CD14-positive monocyte (primary cell): ENCODE results near the gene STOX2. TPM values are rescaled to one million over a fixed set of nuclear protein-coding genes. Genes with fewer than 3 reads are reported as not detected.

Experiments used
- DNase-seq, 3 donors: peaks; one replicate each; pipeline ENCODE4 v3.0.0-alpha.2; 2011 to 2022
- H2AFZ ChIP-seq: 2 replicates; pipeline ENCODE4 v1.6.0; 2012; ENCODE audit warnings: mild to moderate bottlenecking, low read depth, low read length, inconsistent platforms; ENCODE audit not compliant: insufficient read depth, poor library complexity, severe bottlenecking
- H3K27ac ChIP-seq, 2 donors: 1 replicate in 1 of 2; 2 replicates in 1 of 2; pipeline ENCODE4 v1.5.1; 2012 to 2013; ENCODE audit warnings: low read length in 2 of 2, control low read depth in 1 of 2, inconsistent platforms in 1 of 2, low read depth in 1 of 2, mild to moderate bottlenecking in 1 of 2
- H3K27me3 ChIP-seq, 2 donors: one replicate each; pipeline versions ENCODE4 v1.6.0 to v1.6.1; 2011 to 2013; ENCODE audit warnings: low read length in 2 of 2; ENCODE audit not compliant: control insufficient read depth in 2 of 2, insufficient read depth in 2 of 2
- H3K36me3 ChIP-seq, 2 donors: replicated peaks in 1 of 2; 1 replicate in 1 of 2; 2 replicates in 1 of 2; pipeline versions ENCODE4 v1.5.1 to v1.6.1; 2012 to 2013; ENCODE audit warnings: low read length in 2 of 2, control low read depth in 1 of 2, inconsistent platforms in 1 of 2, mild to moderate bottlenecking in 1 of 2; ENCODE audit not compliant: insufficient read depth in 2 of 2, control insufficient read depth in 1 of 2
- H3K4me1 ChIP-seq, 2 donors: 1 replicate in 1 of 2; 2 replicates in 1 of 2; pipeline versions ENCODE4 v1.5.1 to v1.6.1; 2012 to 2013; ENCODE audit warnings: low read length in 2 of 2, control low read depth in 1 of 2, inconsistent platforms in 1 of 2, mild to moderate bottlenecking in 1 of 2, moderate library complexity in 1 of 2; ENCODE audit not compliant: insufficient read depth in 2 of 2, control insufficient read depth in 1 of 2
- H3K4me2 ChIP-seq: replicated peaks from 2 replicates; pipeline ENCODE3; 2012; ENCODE audit warnings: low read length, moderate library complexity, mild to moderate bottlenecking; ENCODE audit not compliant: poor library complexity, severe bottlenecking; ENCODE audit errors: extremely low read depth
- H3K4me3 ChIP-seq, 3 experiments: fragments of 200-600 bp in 1 of 3; sonication (generic) in 1 of 3; replicated peaks in 1 of 3; 1 replicate in 2 of 3; 2 replicates in 1 of 3; pipeline ENCODE4 v1.5.1; 2011 to 2013; ENCODE audit warnings: low read length in 3 of 3, mild to moderate bottlenecking in 3 of 3, control low read depth in 2 of 3, low read depth in 2 of 3, inconsistent platforms in 1 of 3, moderate library complexity in 1 of 3
- H3K79me2 ChIP-seq: 2 replicates; pipeline ENCODE4 v1.6.0; 2012; ENCODE audit warnings: mild to moderate bottlenecking, control low read depth, inconsistent platforms, low read length, moderate library complexity; ENCODE audit not compliant: insufficient read depth
- H3K9ac ChIP-seq: 2 replicates; pipeline ENCODE4 v1.6.0; 2017; ENCODE audit warnings: low read length, mild to moderate bottlenecking; ENCODE audit not compliant: insufficient read depth, poor library complexity, severe bottlenecking
- H3K9me3 ChIP-seq, 2 donors: replicated peaks in 1 of 2; 1 replicate in 1 of 2; 2 replicates in 1 of 2; pipeline versions ENCODE4 v1.5.1 to v1.6.1; 2012 to 2013; ENCODE audit warnings: low read length in 2 of 2, control low read depth in 1 of 2; ENCODE audit not compliant: control insufficient read depth in 1 of 2, insufficient read depth in 1 of 2
- H4K20me1 ChIP-seq: 2 replicates; pipeline ENCODE4 v1.6.0; 2012; ENCODE audit warnings: mild to moderate bottlenecking, low read length, control low read depth, moderate library complexity; ENCODE audit not compliant: insufficient read depth
- H3K27ac Mint-ChIP-seq, 7 donors: one replicate each; pipeline ENCODE4 v1.8.0; 2020; ENCODE audit warnings: mild to moderate bottlenecking in 7 of 7, mixed read lengths in 7 of 7, moderate library complexity in 6 of 7, inconsistent platforms in 2 of 7
- H3K27me3 Mint-ChIP-seq, 3 donors: one replicate each; pipeline ENCODE4 v1.8.0; 2021 to 2022; ENCODE audit warnings: low read depth in 3 of 3, mild to moderate bottlenecking in 3 of 3, mixed read lengths in 3 of 3, moderate library complexity in 3 of 3, inconsistent platforms in 1 of 3
- H3K36me3 Mint-ChIP-seq, 2 donors: one replicate each; pipeline ENCODE4 v1.8.0; 2020; ENCODE audit warnings: mixed read lengths in 2 of 2, inconsistent platforms in 1 of 2, mild to moderate bottlenecking in 1 of 2
- H3K4me1 Mint-ChIP-seq: one replicate; pipeline ENCODE4 v1.8.0; 2020; ENCODE audit warnings: mild to moderate bottlenecking, mixed read lengths
- H3K4me3 Mint-ChIP-seq, 2 donors: one replicate each; pipeline ENCODE4 v1.8.0; 2020; ENCODE audit warnings: mild to moderate bottlenecking in 2 of 2, mixed read lengths in 2 of 2, moderate library complexity in 1 of 2
- H3K9me3 Mint-ChIP-seq, 7 donors: one replicate each; pipeline ENCODE4 v1.8.0; 2020 to 2022; ENCODE audit warnings: mixed read lengths in 7 of 7, mild to moderate bottlenecking in 6 of 7, moderate library complexity in 6 of 7, inconsistent platforms in 2 of 7
- CTCF ChIP-seq: fragments of 200-600 bp; IDR thresholded peaks from one replicate; pipeline ENCODE4 v1.8.0; 2022; ENCODE audit warnings: antibody characterized with exemption, mild to moderate bottlenecking
- WGBS: methylation state at CpG from one replicate; pipeline ENCODE4 v1.1.5; 2013; ENCODE audit warnings: missing lambda C conversion rate; ENCODE audit not compliant: insufficient coverage; 5-methylcytosine and 5-hydroxymethylcytosine counted together
- intact Hi-C, 2 donors: fragments of 100-400 bp; cut with micrococcal nuclease; formaldehyde crosslinking; loops; one replicate each; pipeline versions ENCODE4 v1.15.0 to v1.15.1; 2023
- polyA plus RNA-seq, 3 donors: library from polyadenylated mRNA; depleted of rRNA in 1 of 3; unstranded in 2 of 3; stranded (reverse) in 1 of 3; fragments of 300-500 nt in 2 of 3; fragments of >200 nt in 1 of 3; fragmentation: Illumina TruSeq in 2 of 3; gene quantifications; 1 replicate in 2 of 3; 2 replicates in 1 of 3; pipeline ENCODE4 v1.2.3, GENCODE V29; 2012 to 2021

STOX2 gene
- polyA plus RNA-seq, 3 donors = 0.01 TPM; not detected in 2

GRCh38 chr4:184052616-184053015, 147.5 kb downstream of the STOX2 start:
- Mint-ChIP-seq H3K36me3 (no peaks in the 10 kb centered on the region), H3K27me3 (peaks cover 0 to 4% (median 3%) of the 10 kb centered on the region in 3 donors), H3K4me1 (no peaks in the 10 kb centered on the region), H3K9me3 (peaks cover 4 to 28% (median 6%) of the 10 kb centered on the region in 7 donors), H3K4me3 (no peak overlapping the region), H3K27ac (peak overlapping the region in 1 of 7 donors; percentile 36)
- H3K27me3 ChIP-seq = no peaks in the 10 kb centered on the region
- no peak overlapping the region for H2AFZ ChIP-seq
- TF ChIP-seq CTCF = no peak
- H3K36me3 ChIP-seq = no peaks in the 10 kb centered on the region
- H3K9me3 ChIP-seq = peaks cover 0 to 15% of the 10 kb centered on the region in 2 donors
- no peak overlapping the region for H3K4me2 ChIP-seq
- H3K4me3 ChIP-seq = no peak overlapping the region
- no peaks in the 10 kb centered on the region for H3K79me2 ChIP-seq
- WGBS = 100% methylated on average over 2 of the region's 2 CpGs
- intact Hi-C loops = no loop called here
- no peak overlapping the region for H3K27ac ChIP-seq
- H3K4me1 ChIP-seq = no peaks in the 10 kb centered on the region
- no peak overlapping the region for H3K9ac ChIP-seq
- no peak for DNase-seq
- no peaks in the 10 kb centered on the region for H4K20me1 ChIP-seq

- no peak for TF ChIP-seq CTCF
- WGBS = 96% methylated on average over 2 of the region's 5 CpGs
These were observed 148.3 kb downstream of the STOX2 start for GRCh38 chr4:184053434-184053833.

More at GRCh38 chr4:184053434-184053833, 148.3 kb downstream of the STOX2 start:
- H4K20me1 ChIP-seq = no peaks in the 10 kb centered on the region
- H2AFZ ChIP-seq = no peak overlapping the region
- no peak overlapping the region for H3K27ac ChIP-seq
- no peak overlapping the region for H3K4me3 ChIP-seq
- Mint-ChIP-seq H3K27ac (no peak overlapping the region), H3K4me3 (no peak overlapping the region), H3K4me1 (no peaks in the 10 kb centered on the region), H3K27me3 (peaks cover 0 to 4% (median 3%) of the 10 kb centered on the region in 3 donors), H3K36me3 (no peaks in the 10 kb centered on the region), H3K9me3 (peaks cover 3 to 20% (median 4%) of the 10 kb centered on the region in 7 donors)
- no peak overlapping the region for H3K4me2 ChIP-seq
- intact Hi-C loops = no loop called here
- H3K36me3 ChIP-seq = no peaks in the 10 kb centered on the region
- no peaks in the 10 kb centered on the region for H3K27me3 ChIP-seq
- H3K4me1 ChIP-seq = no peaks in the 10 kb centered on the region
- H3K79me2 ChIP-seq = no peaks in the 10 kb centered on the region
- no peak for DNase-seq
- H3K9me3 ChIP-seq = peaks cover 0 to 15% of the 10 kb centered on the region in 2 donors
- no peak overlapping the region for H3K9ac ChIP-seq
